Measurements from ENCODE around the gene PDSS2. TPM values are rescaled to one million over a fixed set of nuclear protein-coding genes. Genes with fewer than 3 reads are reported as not detected.
A peak's percentile ranks its signal among the peaks of the same experiment; 100 is the strongest.

Gene PDSS2
- total RNA-seq, 2 donors from 2014 or later: 8.2 to 13.7 TPM

- H3K4me1 Mint-ChIP-seq: peaks cover 33% of the 10 kb centered on the region
- H3K36me3 Mint-ChIP-seq (ENCODE audit: low read depth): peaks cover 3% of the 10 kb centered on the region
- H3K9ac ChIP-seq (ENCODE audit: extremely low read depth, low read length, poor library complexity, severe bottlenecking): no peak overlapping the region
Measured at GRCh38 chr6:107105511-107106116, 353.8 kb downstream of the PDSS2 start.

GRCh38 chr6:107103082-107103481 is 356.3 kb downstream of the PDSS2 start:
- H3K27ac Mint-ChIP-seq: peak overlapping the region; percentile 48
- H3K4me3 Mint-ChIP-seq: no peak overlapping the region

More at GRCh38 chr6:107105511-107106116, 353.8 kb downstream of the PDSS2 start:
- Histone ChIP-seq H3K4me3 (ENCODE audit: low read length) (no peak overlapping the region), H3K36me3 (ENCODE audit: control insufficient read depth, insufficient read depth, low read length) (peaks cover 4% of the 10 kb centered on the region), H3K9me3 (ENCODE audit: control insufficient read depth, low read length) (no peaks in the 10 kb centered on the region), H3K4me1 (ENCODE audit: control insufficient read depth, insufficient read depth, low read length) (peaks cover 7% of the 10 kb centered on the region), H3K27ac (ENCODE audit: low read depth, low read length) (no peak overlapping the region), H3K27me3 (ENCODE audit: control insufficient read depth, insufficient read depth, low read length, poor library complexity, severe bottlenecking) (no peaks in the 10 kb centered on the region)
- no peak for TF ChIP-seq CTCF (conservative IDR thresholded peaks at IDR 0.05)
- Mint-ChIP-seq H3K9me3 (no peaks in the 10 kb centered on the region), H3K27ac (peak overlapping the region; percentile 82), H3K27me3 (ENCODE audit: insufficient read depth) (no peaks in the 10 kb centered on the region), H3K4me3 (no peak overlapping the region)
- peak; percentile 66 for DNase-seq
- 86 to 89% methylated on average over 5 to 7 of the region's 7 CpGs for WGBS, 2 experiments (ENCODE audit: insufficient coverage in 1 of 2, insufficient read length in 1 of 2)

More at GRCh38 chr6:107103082-107103481, 356.3 kb downstream of the PDSS2 start:
- Histone ChIP-seq H3K27ac (ENCODE audit: low read depth, low read length) (no peak overlapping the region), H3K9ac (ENCODE audit: extremely low read depth, low read length, poor library complexity, severe bottlenecking) (no peak overlapping the region), H3K4me3 (ENCODE audit: low read length) (no peak overlapping the region), H3K36me3 (ENCODE audit: control insufficient read depth, insufficient read depth, low read length) (peaks cover 11% of the 10 kb centered on the region), H3K27me3 (ENCODE audit: control insufficient read depth, insufficient read depth, low read length, poor library complexity, severe bottlenecking) (no peaks in the 10 kb centered on the region), H3K9me3 (ENCODE audit: control insufficient read depth, low read length) (no peaks in the 10 kb centered on the region), H3K4me1 (ENCODE audit: control insufficient read depth, insufficient read depth, low read length) (peaks cover 10% of the 10 kb centered on the region)
- Mint-ChIP-seq H3K9me3 (no peaks in the 10 kb centered on the region), H3K4me1 (peaks cover 43% of the 10 kb centered on the region), H3K27me3 (ENCODE audit: insufficient read depth) (no peaks in the 10 kb centered on the region), H3K36me3 (ENCODE audit: low read depth) (peaks cover 11% of the 10 kb centered on the region)
- 89 to 93% methylated on average over 5 to 6 of the region's 6 CpGs for WGBS, 2 experiments (ENCODE audit: insufficient coverage in 1 of 2, insufficient read length in 1 of 2)
- no peak for TF ChIP-seq CTCF (conservative IDR thresholded peaks at IDR 0.05)
- peak; percentile 70 for DNase-seq

Other genes with a start within 250 kb of the PDSS2 start
- 1 to 10 TPM; 1.5 to 1.9 TPM for gene SOBP, start 30.6 kb upstream of the PDSS2 start, total RNA-seq